ENCODE data around the gene SNRPD1.
"Not testable (repeated sequence)": the region's sequence is repeated elsewhere in the genome, so short reads cannot be mapped to it uniquely, and the experiment has no call there.

The SNRPD1 gene

DNA sequence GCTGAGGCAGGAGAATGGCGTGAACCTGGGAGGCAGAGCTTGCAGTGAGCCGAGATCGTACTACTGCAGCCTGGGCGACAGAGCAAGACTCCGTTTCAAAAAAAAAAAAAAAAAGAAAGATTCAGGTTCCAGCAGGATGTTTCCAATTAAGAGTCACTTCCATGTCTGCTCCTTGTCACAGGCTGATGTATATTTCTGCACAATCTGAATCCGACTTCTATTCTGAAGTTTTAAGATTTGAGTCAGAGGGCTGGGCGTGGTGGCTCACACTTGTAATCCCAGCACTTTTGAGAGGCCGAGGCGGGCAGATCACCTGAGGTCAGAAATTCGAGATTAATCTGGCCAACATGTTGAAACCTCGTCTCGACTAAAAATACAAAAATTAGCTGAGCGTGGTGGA is 24.7 kb downstream of the SNRPD1 start:
- no peak overlapping the region for H3K4me3 ChIP-seq (ENCODE audit: low read depth, low read length)
- TF ChIP-seq, protein P1, sequence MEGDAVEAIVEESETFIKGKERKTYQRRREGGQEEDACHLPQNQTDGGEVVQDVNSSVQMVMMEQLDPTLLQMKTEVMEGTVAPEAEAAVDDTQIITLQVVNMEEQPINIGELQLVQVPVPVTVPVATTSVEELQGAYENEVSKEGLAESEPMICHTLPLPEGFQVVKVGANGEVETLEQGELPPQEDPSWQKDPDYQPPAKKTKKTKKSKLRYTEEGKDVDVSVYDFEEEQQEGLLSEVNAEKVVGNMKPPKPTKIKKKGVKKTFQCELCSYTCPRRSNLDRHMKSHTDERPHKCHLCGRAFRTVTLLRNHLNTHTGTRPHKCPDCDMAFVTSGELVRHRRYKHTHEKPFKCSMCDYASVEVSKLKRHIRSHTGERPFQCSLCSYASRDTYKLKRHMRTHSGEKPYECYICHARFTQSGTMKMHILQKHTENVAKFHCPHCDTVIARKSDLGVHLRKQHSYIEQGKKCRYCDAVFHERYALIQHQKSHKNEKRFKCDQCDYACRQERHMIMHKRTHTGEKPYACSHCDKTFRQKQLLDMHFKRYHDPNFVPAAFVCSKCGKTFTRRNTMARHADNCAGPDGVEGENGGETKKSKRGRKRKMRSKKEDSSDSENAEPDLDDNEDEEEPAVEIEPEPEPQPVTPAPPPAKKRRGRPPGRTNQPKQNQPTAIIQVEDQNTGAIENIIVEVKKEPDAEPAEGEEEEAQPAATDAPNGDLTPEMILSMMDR (IDR thresholded peaks at IDR 0.05; ENCODE audit: low read depth, low read length), result no peak
- TF ChIP-seq POLR2A (IDR thresholded peaks at IDR 0.05; ENCODE audit: extremely low read depth, insufficient read length), result no peak
- TF ChIP-seq, protein P2, sequence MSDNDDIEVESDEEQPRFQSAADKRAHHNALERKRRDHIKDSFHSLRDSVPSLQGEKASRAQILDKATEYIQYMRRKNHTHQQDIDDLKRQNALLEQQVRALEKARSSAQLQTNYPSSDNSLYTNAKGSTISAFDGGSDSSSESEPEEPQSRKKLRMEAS (IDR thresholded peaks at IDR 0.05; ENCODE audit: low read depth, low read length), result no peak
- no peak for TF ChIP-seq MYC (IDR thresholded peaks at IDR 0.05; ENCODE audit: low read depth, low read length)
- no peak for DNase-seq (ENCODE audit: low read depth)

DNA sequence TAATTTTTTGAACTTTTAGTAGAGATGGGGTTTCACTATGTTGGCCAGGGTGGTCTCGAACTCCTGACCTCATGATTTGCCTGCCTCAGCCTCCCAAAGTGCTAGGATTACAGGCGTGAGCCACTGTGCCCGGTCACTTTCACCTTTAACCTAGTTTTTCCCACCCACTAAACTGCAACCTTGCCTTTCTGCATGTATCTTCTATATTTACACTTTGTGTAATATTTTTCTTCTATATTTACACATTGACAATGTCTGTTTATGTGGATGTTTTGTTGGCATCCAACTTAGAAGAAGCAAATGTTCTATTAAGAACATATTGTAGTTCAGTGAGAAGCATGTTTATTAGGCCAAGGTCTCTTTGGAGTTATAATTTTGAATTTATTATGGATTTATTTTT is 26.7 kb downstream of the SNRPD1 start:
- H3K4me3 ChIP-seq (ENCODE audit: low read depth, low read length), result no peak overlapping the region
- TF ChIP-seq, protein P1 (IDR thresholded peaks at IDR 0.05; ENCODE audit: low read depth, low read length), result no peak
- TF ChIP-seq MYC (IDR thresholded peaks at IDR 0.05; ENCODE audit: low read depth, low read length), result no peak
- TF ChIP-seq, protein P2 (IDR thresholded peaks at IDR 0.05; ENCODE audit: low read depth, low read length), result no peak
- no peak for TF ChIP-seq POLR2A (IDR thresholded peaks at IDR 0.05; ENCODE audit: extremely low read depth, insufficient read length)
- no peak for DNase-seq (ENCODE audit: low read depth)

DNA sequence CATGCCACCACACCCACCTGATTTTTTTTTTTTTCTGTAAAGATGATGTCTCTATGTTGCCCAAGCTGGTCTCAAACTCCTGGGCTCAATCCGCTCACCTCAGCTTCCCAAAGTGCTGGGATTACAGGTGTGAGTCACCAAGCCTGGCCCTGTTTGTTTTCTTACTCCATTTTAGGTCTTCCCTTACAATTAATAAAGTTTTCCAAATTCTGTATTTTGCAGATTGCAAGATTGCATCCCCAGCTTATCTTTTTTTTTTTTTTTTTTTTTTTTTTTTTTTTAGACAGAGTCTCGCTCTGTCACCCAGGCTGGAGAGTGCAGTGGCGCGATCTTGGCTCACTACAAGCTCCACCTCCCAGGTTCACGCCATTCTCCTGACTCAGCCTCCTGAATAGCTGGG is 28.3 kb downstream of the SNRPD1 start:
- H3K4me3 ChIP-seq (ENCODE audit: low read depth, low read length); DNase-seq (ENCODE audit: low read depth): not testable (repeated sequence)

DNA sequence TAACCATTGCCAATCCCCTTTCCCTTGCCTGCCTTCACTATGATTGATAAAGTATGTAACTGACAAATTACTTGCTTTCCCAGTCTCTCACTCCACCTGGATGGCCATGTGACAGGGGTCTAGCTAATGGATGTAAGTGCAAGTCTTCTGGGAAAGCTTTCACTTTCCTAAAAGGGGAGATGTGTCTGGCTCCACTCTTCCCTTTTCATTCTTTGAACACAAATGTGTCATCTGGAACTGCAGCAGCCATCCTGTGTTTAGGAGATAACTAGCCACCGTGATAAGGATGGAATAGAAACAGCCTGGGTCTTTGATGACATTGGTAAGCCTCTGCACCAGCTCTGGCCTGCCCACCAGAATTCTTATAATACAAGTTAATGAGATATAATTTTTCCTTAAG is 38.2 kb downstream of the SNRPD1 start:
- H3K4me3 ChIP-seq (ENCODE audit: low read depth, low read length), result no peak overlapping the region
- TF ChIP-seq POLR2A (IDR thresholded peaks at IDR 0.05; ENCODE audit: extremely low read depth, insufficient read length), result no peak
- no peak for TF ChIP-seq MYC (IDR thresholded peaks at IDR 0.05; ENCODE audit: low read depth, low read length)
- no peak for DNase-seq (ENCODE audit: low read depth)

DNA sequence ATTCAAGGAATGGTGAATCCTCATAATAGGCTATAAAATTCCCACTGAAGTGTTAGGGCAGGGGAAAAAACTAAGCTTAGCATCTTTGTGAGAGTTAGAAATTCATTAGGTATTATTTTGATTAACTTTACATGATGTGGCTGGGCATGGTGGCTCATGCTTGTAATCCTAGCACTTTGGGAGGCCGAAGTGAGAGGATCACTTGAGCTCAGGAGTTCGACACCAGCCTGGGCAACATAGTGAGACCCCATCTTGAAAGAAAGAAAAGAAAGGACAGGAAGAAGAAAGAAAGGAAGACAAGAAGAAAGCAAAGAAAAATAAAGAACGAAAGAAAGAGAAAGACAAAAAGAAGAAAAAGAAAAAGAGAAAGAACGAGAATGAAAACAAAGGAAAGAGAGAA is 40.0 kb downstream of the SNRPD1 start:
- TF ChIP-seq, protein P2 (IDR thresholded peaks at IDR 0.05; ENCODE audit: low read depth, low read length), result no peak
- TF ChIP-seq, protein P1 (IDR thresholded peaks at IDR 0.05; ENCODE audit: low read depth, low read length), result no peak
- TF ChIP-seq MYC (IDR thresholded peaks at IDR 0.05; ENCODE audit: low read depth, low read length) (no peak), POLR2A (IDR thresholded peaks at IDR 0.05; ENCODE audit: extremely low read depth, insufficient read length) (no peak)
- H3K4me3 ChIP-seq (ENCODE audit: low read depth, low read length), result no peak overlapping the region
- no peak for DNase-seq (ENCODE audit: low read depth)

DNA sequence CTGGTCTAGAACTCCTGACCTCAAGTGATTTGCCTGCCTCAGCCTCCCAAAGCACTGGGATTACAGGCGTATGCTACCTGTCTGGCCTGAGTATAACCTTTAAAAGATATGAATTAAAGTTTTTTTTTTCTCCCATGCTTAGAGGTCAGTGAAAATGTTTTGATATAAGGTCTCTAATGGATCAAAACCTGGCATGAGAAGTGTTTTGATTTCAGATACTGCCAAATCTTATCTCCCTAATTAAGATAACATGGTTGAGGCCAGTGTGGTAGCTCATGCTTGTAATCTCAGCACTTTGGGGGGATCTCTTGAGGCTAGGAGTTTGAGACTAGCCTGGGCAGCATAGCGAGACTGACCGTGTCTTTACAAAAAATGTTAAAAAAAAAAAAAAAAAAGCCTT is 41.2 kb downstream of the SNRPD1 start:
- no peak for DNase-seq (ENCODE audit: low read depth)
- no peak overlapping the region for H3K4me3 ChIP-seq (ENCODE audit: low read depth, low read length)

DNA sequence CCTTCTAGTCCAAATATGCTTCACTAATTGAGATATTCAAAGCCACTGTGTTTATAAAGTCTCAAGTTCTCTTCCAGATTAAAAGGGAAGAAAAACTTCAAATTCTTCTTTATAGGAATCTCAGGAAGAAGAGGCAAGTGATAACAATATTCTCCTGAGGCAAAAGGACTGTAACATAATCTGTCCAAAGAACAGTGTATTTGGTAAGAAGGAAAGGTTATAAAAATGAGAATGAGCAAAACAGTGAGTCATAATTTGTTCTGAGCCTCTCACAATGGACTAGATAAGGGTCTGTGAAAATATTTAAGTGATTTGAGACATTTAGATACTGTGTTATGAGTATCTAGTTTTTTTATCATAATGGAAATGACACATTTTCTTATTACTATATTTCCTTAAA is 44.3 kb downstream of the SNRPD1 start:
- TF ChIP-seq POLR2A (IDR thresholded peaks at IDR 0.05; ENCODE audit: extremely low read depth, insufficient read length) (no peak), MYC (IDR thresholded peaks at IDR 0.05; ENCODE audit: low read depth, low read length) (no peak)
- TF ChIP-seq, protein P1 (IDR thresholded peaks at IDR 0.05; ENCODE audit: low read depth, low read length), result no peak
- TF ChIP-seq, protein P2 (IDR thresholded peaks at IDR 0.05; ENCODE audit: low read depth, low read length), result no peak
- DNase-seq (ENCODE audit: low read depth), result no peak
- H3K4me3 ChIP-seq (ENCODE audit: low read depth, low read length), result no peak overlapping the region

More for the DNA sequence above, 41.2 kb downstream of the SNRPD1 start:
- TF ChIP-seq, protein P1 (IDR thresholded peaks at IDR 0.05; ENCODE audit: low read depth, low read length), result no peak
- TF ChIP-seq POLR2A (IDR thresholded peaks at IDR 0.05; ENCODE audit: extremely low read depth, insufficient read length), result no peak
- TF ChIP-seq, protein P2 (IDR thresholded peaks at IDR 0.05; ENCODE audit: low read depth, low read length), result no peak
- TF ChIP-seq MYC (IDR thresholded peaks at IDR 0.05; ENCODE audit: low read depth, low read length), result no peak

Measured in NB4 (cell line).